ACC112 (cell line): ENCODE results near the gene RAPGEF6.
A peak's percentile ranks its signal among the peaks of the same experiment; 100 is the strongest.

ENCODE experiments used
- H2AFZ ChIP-seq: fragments of 200-600 bp; sonication (generic); one replicate; pipeline ENCODE4 v1.6.0; 2017; ENCODE audit warnings: antibody characterized with exemption, low read length; ENCODE audit not compliant: unreplicated experiment
- H3K27ac ChIP-seq: fragments of 200-600 bp; sonication (generic); 2 replicates; pipeline ENCODE4 v1.5.1; 2014; ENCODE audit warnings: low read depth, mild to moderate bottlenecking, antibody characterized with exemption, low read length, moderate library complexity
- H3K27me3 ChIP-seq: fragments of 200-600 bp; sonication (generic); 2 replicates; pipeline ENCODE4 v1.6.1; 2014; ENCODE audit warnings: mild to moderate bottlenecking, antibody characterized with exemption, low read length, moderate library complexity, mixed read lengths; ENCODE audit not compliant: insufficient read depth
- H3K36me3 ChIP-seq: fragments of 200-600 bp; sonication (generic); 2 replicates; pipeline ENCODE4 v1.6.1; 2016; ENCODE audit warnings: mild to moderate bottlenecking, antibody characterized with exemption, low read length, moderate library complexity, mixed read lengths; ENCODE audit not compliant: insufficient read depth
- H3K4me1 ChIP-seq: fragments of 200-600 bp; sonication (generic); one replicate; pipeline ENCODE4 v1.6.1; 2016; ENCODE audit warnings: low read length, mixed read lengths; ENCODE audit not compliant: insufficient read depth, unreplicated experiment, control insufficient read depth
- H3K4me3 ChIP-seq: fragments of 200-600 bp; sonication (generic); 2 replicates; pipeline ENCODE4 v1.5.1; 2014; ENCODE audit warnings: mild to moderate bottlenecking, low read depth, low read length
- H3K79me2 ChIP-seq: fragments of 200-600 bp; sonication (generic); one replicate; pipeline ENCODE4 v1.6.0; 2016; ENCODE audit warnings: low read length; ENCODE audit not compliant: control insufficient read depth, unreplicated experiment, insufficient read depth

Gene RAPGEF6

DNA sequence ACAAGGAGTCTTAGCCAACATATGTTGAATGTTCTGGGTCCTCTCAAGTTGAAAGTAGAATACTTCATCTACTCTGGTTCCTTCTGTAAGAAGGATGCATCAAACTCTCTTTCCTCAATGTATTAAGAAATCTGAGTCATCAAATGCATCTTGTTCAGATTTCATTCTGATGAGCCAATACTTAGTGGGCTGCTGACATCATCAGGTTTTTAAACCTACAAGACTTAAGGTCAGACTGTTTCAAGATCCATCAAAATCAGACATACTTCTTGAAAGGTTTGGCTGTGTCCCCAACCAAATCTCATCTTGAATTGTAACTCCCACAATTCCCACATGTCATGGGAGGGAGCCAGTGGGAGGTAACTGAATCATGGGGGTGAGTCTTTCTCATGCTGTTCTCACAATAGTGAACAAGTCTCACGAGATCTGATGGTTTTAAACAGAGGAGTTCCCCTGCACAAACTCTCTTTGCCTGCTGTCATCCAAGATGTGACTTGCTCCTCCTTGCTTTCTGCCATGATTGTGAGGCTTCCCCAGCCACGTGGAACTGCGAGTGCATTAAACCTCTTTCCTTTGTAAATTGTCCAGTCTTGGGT lies 168.8 kb downstream of the RAPGEF6 start:
- Histone ChIP-seq H2AFZ (no peak overlapping the region), H3K79me2 (no peaks in the 10 kb centered on the region), H3K4me1 (peaks cover 6% of the 10 kb centered on the region), H3K27ac (peak overlapping the region; percentile 4; the same call in 1 of the 2 replicates), H3K4me3 (no peak overlapping the region), H3K36me3 (peaks cover 18% of the 10 kb centered on the region), H3K27me3 (no peaks in the 10 kb centered on the region)

GRCh38 chr5:131463656-131464055 lies 171.4 kb downstream of the RAPGEF6 start:
- H3K4me3 ChIP-seq, result no peak overlapping the region
- H3K27ac ChIP-seq, result no peak overlapping the region
- peaks cover 14% of the 10 kb centered on the region for H3K36me3 ChIP-seq
- H2AFZ ChIP-seq, result no peak overlapping the region
- no peaks in the 10 kb centered on the region for H3K27me3 ChIP-seq
- H3K79me2 ChIP-seq, result no peaks in the 10 kb centered on the region
- peaks cover 6% of the 10 kb centered on the region for H3K4me1 ChIP-seq

DNA sequence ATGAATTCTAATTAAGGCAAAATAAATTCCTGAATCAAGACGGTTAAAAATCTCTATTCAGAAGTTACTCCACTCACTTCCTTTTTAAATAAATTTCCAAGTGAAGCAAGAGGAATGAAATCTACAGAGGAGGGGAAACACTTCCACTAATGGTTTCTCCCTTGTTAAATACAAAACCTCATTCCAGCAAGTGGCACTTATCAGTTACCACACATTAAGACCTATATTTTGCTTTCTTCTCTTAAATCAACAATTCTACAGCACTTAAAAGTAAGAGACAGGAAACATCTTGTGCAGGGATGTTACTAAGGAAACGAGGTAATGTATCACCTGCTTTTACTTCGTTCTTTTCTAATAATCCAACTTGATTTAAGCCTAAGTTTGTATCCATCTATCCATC lies 172.6 kb downstream of the RAPGEF6 start:
- peaks cover 9% of the 10 kb centered on the region for H3K36me3 ChIP-seq

GRCh38 chr5:131461742-131462141 lies 173.3 kb downstream of the RAPGEF6 start:
- peaks cover 6% of the 10 kb centered on the region for H3K4me1 ChIP-seq
- no peak overlapping the region for H2AFZ ChIP-seq
- H3K79me2 ChIP-seq, result no peaks in the 10 kb centered on the region
- no peaks in the 10 kb centered on the region for H3K27me3 ChIP-seq
- H3K36me3 ChIP-seq, result peaks cover 4% of the 10 kb centered on the region; the same call in 1 of the 2 replicates
- H3K4me3 ChIP-seq, result no peak overlapping the region
- no peak overlapping the region for H3K27ac ChIP-seq

More for the DNA sequence above, 172.6 kb downstream of the RAPGEF6 start:
- no peak overlapping the region for H3K4me3 ChIP-seq
- peaks cover 6% of the 10 kb centered on the region for H3K4me1 ChIP-seq
- no peaks in the 10 kb centered on the region for H3K27me3 ChIP-seq
- H3K27ac ChIP-seq, result no peak overlapping the region
- H2AFZ ChIP-seq, result no peak overlapping the region
- no peaks in the 10 kb centered on the region for H3K79me2 ChIP-seq

DNA sequence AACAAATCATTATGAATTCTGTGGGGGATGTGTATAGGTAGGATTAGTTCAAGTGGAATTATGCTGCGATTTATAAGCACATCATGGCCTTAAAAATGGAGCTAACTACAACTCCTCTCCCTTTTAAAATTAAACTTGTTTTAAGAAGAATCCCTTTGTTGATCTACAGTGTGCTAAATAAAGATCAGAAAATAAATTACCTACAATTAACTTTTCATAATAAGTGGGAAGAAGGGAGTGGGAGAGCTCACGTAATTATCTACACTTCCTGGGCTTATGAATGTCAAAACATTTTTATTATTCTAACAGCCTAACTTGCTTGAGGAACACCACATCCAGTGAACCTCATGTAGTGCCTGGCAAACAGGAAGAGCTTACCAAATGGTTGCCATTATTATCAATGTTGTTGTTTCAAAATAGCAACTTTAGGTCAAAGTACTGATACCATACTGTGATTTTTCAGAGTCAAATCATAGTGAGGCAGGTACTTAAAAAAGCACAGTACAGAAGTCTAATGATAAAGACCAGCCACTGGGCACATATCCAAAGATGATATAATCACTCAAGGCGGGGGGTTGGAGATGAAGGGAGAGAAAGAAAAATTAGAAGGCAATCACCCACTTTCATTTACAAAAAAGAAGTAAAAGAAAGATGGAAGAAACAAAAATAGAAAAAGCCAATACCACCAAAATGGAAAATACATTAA lies 174.0 kb downstream of the RAPGEF6 start:
- Histone ChIP-seq H2AFZ (no peak overlapping the region), H3K4me1 (no peaks in the 10 kb centered on the region), H3K27ac (no peak overlapping the region), H3K27me3 (no peaks in the 10 kb centered on the region), H3K4me3 (no peak overlapping the region), H3K36me3 (0 out of 2 replicates have a peak, but pooled peaks cover 3% of the 10 kb centered on the region), H3K79me2 (no peaks in the 10 kb centered on the region)

GRCh38 chr5:131460133-131460532 lies 174.9 kb downstream of the RAPGEF6 start:
- Histone ChIP-seq H3K27me3 (no peaks in the 10 kb centered on the region), H3K4me3 (no peak overlapping the region), H3K36me3 (0 out of 2 replicates have a peak, but pooled peaks cover 4% of the 10 kb centered on the region), H3K4me1 (no peaks in the 10 kb centered on the region), H3K27ac (no peak overlapping the region), H3K79me2 (no peaks in the 10 kb centered on the region), H2AFZ (no peak overlapping the region)

DNA sequence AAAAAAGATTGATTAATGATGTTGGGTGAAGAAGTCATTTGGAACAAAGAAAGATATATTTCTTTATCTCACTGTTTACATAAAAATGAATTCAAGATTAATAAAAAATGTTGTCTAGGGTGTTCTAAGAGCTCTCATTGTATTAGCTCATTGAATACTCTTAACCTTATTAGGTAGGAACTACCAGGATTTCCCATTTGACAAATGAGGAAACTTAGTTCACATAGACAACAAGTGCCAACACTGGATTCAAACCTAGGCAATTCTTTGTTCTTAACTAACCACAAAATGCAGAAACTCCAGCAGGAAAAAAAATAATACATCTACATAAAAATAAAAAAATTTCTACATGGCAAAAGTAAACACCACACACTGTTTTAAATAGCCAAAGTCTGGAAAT lies 175.8 kb downstream of the RAPGEF6 start:
- H2AFZ ChIP-seq, result no peak overlapping the region
- no peak overlapping the region for H3K4me3 ChIP-seq
- H3K4me1 ChIP-seq, result no peaks in the 10 kb centered on the region
- H3K36me3 ChIP-seq, result 0 out of 2 replicates have a peak, but pooled peaks cover 8% of the 10 kb centered on the region
- no peak overlapping the region for H3K27ac ChIP-seq
- no peaks in the 10 kb centered on the region for H3K79me2 ChIP-seq
- no peaks in the 10 kb centered on the region for H3K27me3 ChIP-seq

DNA sequence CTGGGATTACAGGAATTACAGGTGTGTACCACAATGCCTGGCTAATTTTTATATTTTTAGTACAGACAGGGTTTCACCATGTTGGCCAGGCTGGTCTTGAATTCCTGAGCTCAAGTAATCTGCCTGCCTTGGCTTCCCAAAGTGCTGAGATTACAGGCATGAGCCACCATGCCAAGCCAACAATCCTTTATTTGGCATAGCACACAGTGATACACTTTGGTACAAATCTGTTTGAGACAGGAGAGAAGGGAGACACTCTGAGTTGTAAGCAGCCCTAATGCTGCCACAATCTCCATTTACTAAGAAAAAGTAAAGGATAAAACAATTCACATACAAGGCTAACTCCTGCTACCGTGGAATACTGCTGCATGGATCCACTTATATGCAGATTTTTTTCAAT lies 177.8 kb downstream of the RAPGEF6 start:
- H3K4me3 ChIP-seq, result no peak overlapping the region
- H3K36me3 ChIP-seq, result peaks cover 5% of the 10 kb centered on the region; the same call in 1 of the 2 replicates
- H2AFZ ChIP-seq, result no peak overlapping the region
- no peaks in the 10 kb centered on the region for H3K79me2 ChIP-seq
- H3K4me1 ChIP-seq, result no peaks in the 10 kb centered on the region
- H3K27ac ChIP-seq, result no peak overlapping the region
- no peaks in the 10 kb centered on the region for H3K27me3 ChIP-seq

DNA sequence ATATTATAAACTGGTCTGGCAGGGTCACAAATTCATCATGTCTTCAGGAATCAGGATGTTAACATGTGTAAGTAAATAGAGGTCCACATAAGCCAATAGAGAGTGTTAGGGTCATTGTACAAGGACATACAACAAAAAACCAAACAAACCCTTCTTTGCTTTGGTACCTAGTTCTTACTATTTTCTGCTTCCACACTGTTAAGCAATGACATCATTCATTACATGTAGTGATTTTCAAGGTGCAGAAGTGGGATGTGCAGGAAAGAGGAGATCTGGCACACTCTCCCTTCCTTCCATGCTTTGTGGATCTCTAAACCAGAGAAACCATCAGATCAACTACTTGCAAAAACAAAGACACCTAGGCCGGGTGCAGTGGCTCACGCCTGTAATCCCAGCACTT lies 184.1 kb downstream of the RAPGEF6 start:
- no peaks in the 10 kb centered on the region for H3K27me3 ChIP-seq
- H2AFZ ChIP-seq, result no peak overlapping the region
- no peaks in the 10 kb centered on the region for H3K79me2 ChIP-seq
- H3K4me3 ChIP-seq, result no peak overlapping the region
- H3K4me1 ChIP-seq, result no peaks in the 10 kb centered on the region
- H3K27ac ChIP-seq, result no peak overlapping the region
- H3K36me3 ChIP-seq, result peaks cover 5% of the 10 kb centered on the region

DNA sequence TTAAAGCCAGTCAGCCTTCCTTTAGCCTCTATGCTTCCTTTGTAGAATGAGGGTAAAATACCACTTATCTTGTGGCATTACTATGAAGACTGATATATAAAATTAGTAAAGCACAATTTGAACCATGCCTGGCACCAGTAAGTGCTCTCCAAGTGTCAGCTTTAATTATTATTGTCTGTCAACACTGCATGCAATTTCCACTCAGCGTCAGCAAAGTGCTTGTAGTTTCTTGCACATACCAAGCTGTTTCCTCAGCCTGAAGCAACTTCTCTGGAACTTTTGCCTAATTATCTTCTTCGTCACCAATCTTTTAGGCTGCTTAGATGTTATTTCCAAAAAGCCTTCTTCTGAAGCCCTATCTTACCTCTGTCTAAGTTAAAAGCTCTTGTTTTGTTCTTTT lies 193.8 kb downstream of the RAPGEF6 start:
- no peak overlapping the region for H3K27ac ChIP-seq
- no peak overlapping the region for H3K4me3 ChIP-seq
- no peaks in the 10 kb centered on the region for H3K27me3 ChIP-seq
- no peaks in the 10 kb centered on the region for H3K4me1 ChIP-seq
- no peaks in the 10 kb centered on the region for H3K79me2 ChIP-seq
- no peak overlapping the region for H2AFZ ChIP-seq
- peaks cover 9% of the 10 kb centered on the region for H3K36me3 ChIP-seq

- peaks cover 7% of the 10 kb centered on the region; the same call in 1 of the 2 replicates for H3K36me3 ChIP-seq
Observed at GRCh38 chr5:131436081-131436480, 198.9 kb downstream of the RAPGEF6 start.

More at GRCh38 chr5:131436081-131436480, 198.9 kb downstream of the RAPGEF6 start:
- H3K4me3 ChIP-seq, result no peak overlapping the region
- no peaks in the 10 kb centered on the region for H3K27me3 ChIP-seq
- no peak overlapping the region for H3K27ac ChIP-seq
- peaks cover 2% of the 10 kb centered on the region for H3K4me1 ChIP-seq
- H3K79me2 ChIP-seq, result no peaks in the 10 kb centered on the region
- H2AFZ ChIP-seq, result no peak overlapping the region
